H1 (cell line): ENCODE measurements around the gene RGP1. TPM values are rescaled to one million over a fixed set of nuclear protein-coding genes. Genes with fewer than 3 reads are reported as not detected.

Experiments
- CTCF ChIA-PET: fragments of 300-600 bp; sonication (Branson Sonifier 250); formaldehyde crosslinking; loops from one replicate; lab custom pipeline; 2021; ENCODE audit not compliant: partially characterized antibody; lab: Charles Lee
- POLR2A ChIA-PET: fragments of 300-600 bp; sonication (Branson Sonifier 250); formaldehyde crosslinking; loops from one replicate; lab custom pipeline; 2021; ENCODE audit warnings: inconsistent platforms; ENCODE audit not compliant: partially characterized antibody; lab: Charles Lee
- DNase-seq, 2 experiments: peaks; one replicate each; pipeline versions ENCODE4 v3.0.0 to v3.0.0-alpha.2; 2010 to 2022; ENCODE audit warnings: low spot score in 2 of 2, low read depth in 1 of 2, mixed read lengths in 1 of 2
- FAIRE-seq: peaks from 2 replicates; lab custom pipeline; 2011; peaks lifted over from hg19 to GRCh38; lab: Jason Lieb, UNC
- H2AFZ ChIP-seq: 2 replicates; pipeline ENCODE4 v1.8.1; 2012; ENCODE audit warnings: low read length, inconsistent platforms
- H2AK5ac ChIP-seq: 2 replicates; pipeline ENCODE4 v1.6.1; 2013; ENCODE audit warnings: low read depth, low read length
- H2BK120ac ChIP-seq: replicated peaks from 2 replicates; pipeline ENCODE3; 2013; ENCODE audit warnings: low read depth, low read length, inconsistent platforms
- H2BK12ac ChIP-seq: 2 replicates; pipeline ENCODE4 v1.6.1; 2013; ENCODE audit warnings: low read depth, low read length
- H2BK15ac ChIP-seq: 2 replicates; pipeline ENCODE4 v1.6.1; 2013; ENCODE audit warnings: low read length
- H2BK20ac ChIP-seq: 2 replicates; pipeline ENCODE4 v1.6.1; 2013; ENCODE audit warnings: low read length
- H2BK5ac ChIP-seq: 2 replicates; pipeline ENCODE4 v1.6.1; 2013; ENCODE audit warnings: low read depth, low read length
- H3K14ac ChIP-seq: 2 replicates; pipeline ENCODE4 v1.6.1; 2013; ENCODE audit warnings: inconsistent platforms; ENCODE audit not compliant: insufficient read length
- H3K18ac ChIP-seq: 2 replicates; pipeline ENCODE4 v1.6.1; 2013; ENCODE audit warnings: low read length; ENCODE audit errors: extremely low read depth
- H3K23ac ChIP-seq: 2 replicates; pipeline ENCODE4 v1.6.1; 2013; ENCODE audit warnings: inconsistent platforms; ENCODE audit not compliant: insufficient read length
- H3K23me2 ChIP-seq: 2 replicates; pipeline ENCODE4 v1.6.1; 2013; ENCODE audit warnings: low read depth, low read length
- H3K27ac ChIP-seq: 2 replicates; pipeline ENCODE4 v1.6.1; 2011; ENCODE audit warnings: low read depth, low read length, inconsistent platforms
- H3K27me3 ChIP-seq, 4 experiments: replicated peaks in 1 of 4; 1 replicate in 1 of 4; 2 replicates in 3 of 4; pipeline versions ENCODE4 v1.6.1 to v1.8.1; 2011 to 2013; ENCODE audit warnings: low read length in 3 of 4, mild to moderate bottlenecking in 3 of 4, inconsistent platforms in 2 of 4, mixed read lengths in 2 of 4, moderate library complexity in 1 of 4; ENCODE audit not compliant: control insufficient read depth in 3 of 4, insufficient read depth in 3 of 4; ENCODE audit errors: extremely low read depth in 1 of 4
- H3K36me3 ChIP-seq, 4 experiments: 2 replicates each; pipeline versions ENCODE4 v1.6.1 to v1.8.1; 2011 to 2013; ENCODE audit warnings: mild to moderate bottlenecking in 4 of 4, low read length in 3 of 4, moderate library complexity in 2 of 4, control low read depth in 1 of 4, inconsistent platforms in 1 of 4; ENCODE audit not compliant: insufficient read depth in 4 of 4, control insufficient read depth in 2 of 4
- H3K4ac ChIP-seq: replicated peaks from 2 replicates; pipeline ENCODE3; 2013; ENCODE audit warnings: low read length, low read depth, mixed read lengths, inconsistent platforms; ENCODE audit not compliant: insufficient read length
- H3K4me1 ChIP-seq, 4 experiments: replicated peaks in 1 of 4; 1 replicate in 1 of 4; 2 replicates in 3 of 4; pipeline versions ENCODE4 v1.6.1 to v1.8.1; 2011 to 2013; ENCODE audit warnings: low read length in 3 of 4, inconsistent platforms in 2 of 4, mixed read lengths in 1 of 4; ENCODE audit not compliant: insufficient read depth in 4 of 4, control insufficient read depth in 3 of 4
- H3K4me2 ChIP-seq, 2 experiments: 2 replicates each; pipeline versions ENCODE4 v1.6.1 to v1.8.1; 2011 to 2013; ENCODE audit warnings: low read depth in 2 of 2, low read length in 2 of 2, control low read depth in 1 of 2, inconsistent platforms in 1 of 2, mild to moderate bottlenecking in 1 of 2; ENCODE audit not compliant: insufficient read depth in 1 of 2
- H3K4me3 ChIP-seq, 4 experiments: fragments of 200-600, 300-600 bp in 1 of 4; sonication (generic), shearing (Covaris generic), sonication (Bioruptor Twin) in 1 of 4; 2 replicates each; pipeline versions ENCODE4 v1.5.1 to v1.8.1; 2011 to 2016; ENCODE audit warnings: low read length in 4 of 4, low read depth in 3 of 4, control low read depth in 2 of 4, inconsistent platforms in 2 of 4, mild to moderate bottlenecking in 2 of 4, mixed read lengths in 1 of 4, moderate library complexity in 1 of 4; ENCODE audit not compliant: insufficient read depth in 2 of 4; ENCODE audit errors: extremely low read depth in 1 of 4
- H3K56ac ChIP-seq: replicated peaks from 2 replicates; pipeline ENCODE3; 2013; ENCODE audit warnings: low read depth, mild to moderate bottlenecking, mixed read lengths, low read length, inconsistent platforms; ENCODE audit not compliant: insufficient read length
- H3K79me1 ChIP-seq: 2 replicates; pipeline ENCODE4 v1.6.1; 2013; ENCODE audit warnings: low read depth, low read length, control low read depth
- H3K79me2 ChIP-seq, 2 experiments: 2 replicates each; pipeline versions ENCODE4 v1.6.1 to v1.8.1; 2012 to 2013; ENCODE audit warnings: low read length in 2 of 2, mild to moderate bottlenecking in 2 of 2, inconsistent platforms in 1 of 2; ENCODE audit not compliant: insufficient read depth in 2 of 2, control insufficient read depth in 1 of 2
- H3K9ac ChIP-seq, 4 experiments: replicated peaks in 1 of 4; 1 replicate in 1 of 4; 2 replicates in 3 of 4; pipeline versions ENCODE4 v1.6.1 to v1.8.1; 2011 to 2013; ENCODE audit warnings: low read depth in 3 of 4, low read length in 3 of 4, control low read depth in 2 of 4, mild to moderate bottlenecking in 2 of 4, moderate library complexity in 2 of 4, inconsistent platforms in 1 of 4; ENCODE audit errors: extremely low read depth in 1 of 4
- H3K9me3 ChIP-seq, 2 experiments: 2 replicates each; pipeline versions ENCODE4 v1.6.1 to v1.8.1; 2012 to 2013; ENCODE audit warnings: mild to moderate bottlenecking in 2 of 2, moderate library complexity in 2 of 2, control low read depth in 1 of 2, inconsistent platforms in 1 of 2, low read depth in 1 of 2, low read length in 1 of 2, mixed read lengths in 1 of 2; ENCODE audit not compliant: insufficient read depth in 2 of 2
- H4K20me1 ChIP-seq, 2 experiments: replicated peaks in 1 of 2; 2 replicates each; pipeline versions ENCODE3 to v1.8.1; 2011 to 2013; ENCODE audit warnings: inconsistent platforms in 2 of 2, low read length in 2 of 2, mild to moderate bottlenecking in 1 of 2; ENCODE audit not compliant: insufficient read depth in 2 of 2, control insufficient read depth in 1 of 2
- H4K5ac ChIP-seq: 2 replicates; pipeline ENCODE4 v1.6.1; 2013; ENCODE audit warnings: low read length, low read depth, mixed read lengths, inconsistent platforms; ENCODE audit not compliant: insufficient read length
- H4K8ac ChIP-seq: 2 replicates; pipeline ENCODE4 v1.8.0; 2013; ENCODE audit warnings: mild to moderate bottlenecking, moderate library complexity, low read length, inconsistent platforms; ENCODE audit not compliant: insufficient read depth; ENCODE audit errors: extremely low read depth
- H4K91ac ChIP-seq: replicated peaks from 2 replicates; pipeline ENCODE3; 2013; ENCODE audit warnings: low read length, mixed read lengths, inconsistent platforms; ENCODE audit not compliant: insufficient read length
- E2F6 ChIP-seq: IDR thresholded peaks from 2 replicates; pipeline ENCODE4 v1.6.1; 2012; ENCODE audit warnings: inconsistent platforms
- EGR1 ChIP-seq: IDR thresholded peaks from 2 replicates; pipeline ENCODE4 v1.6.1; 2011; ENCODE audit warnings: low read depth, low read length, borderline replicate concordance
- HDAC6 ChIP-seq: IDR thresholded peaks from one replicate; pipeline ENCODE4 v1.7.1; 2012; ENCODE audit warnings: low read depth, mild to moderate bottlenecking, inconsistent platforms, low read length, moderate library complexity
- JUN ChIP-seq: IDR thresholded peaks from 2 replicates; pipeline ENCODE4 v1.6.1; 2011; ENCODE audit warnings: low read depth, mild to moderate bottlenecking, improper control_type of control experiment, low read length
- NRF1 ChIP-seq: IDR thresholded peaks from 2 replicates; pipeline ENCODE4 v1.6.1; 2011; ENCODE audit warnings: mild to moderate bottlenecking, low read depth, low read length, improper control_type of control experiment
- POLR2A ChIP-seq, 2 experiments: IDR thresholded peaks; 1 replicate in 1 of 2; 2 replicates in 1 of 2; pipeline ENCODE4 v1.6.1; 2011; ENCODE audit warnings: low read depth in 2 of 2, low read length in 2 of 2, mild to moderate bottlenecking in 2 of 2; ENCODE audit errors: control extremely low read depth in 1 of 2
- POU5F1 ChIP-seq: IDR thresholded peaks from 2 replicates; pipeline ENCODE4 v1.6.1; 2011; ENCODE audit warnings: low read depth, mild to moderate bottlenecking, low read length, moderate library complexity
- RFX5 ChIP-seq: IDR thresholded peaks from 2 replicates; pipeline ENCODE4 v1.6.1; 2011; ENCODE audit warnings: low read depth, low read length, improper control_type of control experiment, borderline replicate concordance
- RNF2 ChIP-seq: fragments of 200-900, 300-1000 bp; sonication (generic); IDR thresholded peaks from 2 replicates; pipeline ENCODE4 v1.7.1; 2016; ENCODE audit warnings: borderline replicate concordance, low read depth, mild to moderate bottlenecking, antibody characterized with exemption, low read length; ENCODE audit not compliant: poor library complexity, severe bottlenecking; ENCODE audit errors: missing control alignments
- RXRA ChIP-seq: IDR thresholded peaks from 2 replicates; pipeline ENCODE4 v1.6.1; 2011; ENCODE audit warnings: low read depth, mild to moderate bottlenecking, low read length, moderate library complexity; ENCODE audit not compliant: insufficient read depth
- SIX5 ChIP-seq: IDR thresholded peaks from 2 replicates; pipeline ENCODE4 v1.6.1; 2011; ENCODE audit warnings: mild to moderate bottlenecking, low read depth, low read length
- USF2 ChIP-seq: IDR thresholded peaks from 2 replicates; pipeline ENCODE4 v1.6.1; 2011; ENCODE audit warnings: low read length, improper control_type of control experiment
- WGBS, 2 experiments: shearing (Covaris generic) in 1 of 2; methylation state at CpG; one replicate each; pipeline versions ENCODE4 v1.1.6 to v1.1.7; 2013 to 2015; ENCODE audit warnings: low lambda C conversion rate in 2 of 2, mixed read lengths in 2 of 2, inconsistent platforms in 1 of 2, low coverage in 1 of 2, missing lambda C conversion rate in 1 of 2; ENCODE audit not compliant: insufficient replicate concordance in 2 of 2, insufficient coverage in 1 of 2, insufficient read length in 1 of 2; ENCODE audit errors: extremely low coverage in 1 of 2, missing lambda C conversion rate in 1 of 2; 5-methylcytosine and 5-hydroxymethylcytosine counted together
- polyA plus RNA-seq, 7 experiments: library from polyadenylated mRNA; depleted of rRNA in 3 of 7; stranded (reverse) in 5 of 7; unstranded in 2 of 7; fragments of >200 nt in 5 of 7; fragments of 200-250 nt in 2 of 7; gene quantifications; 1 replicate in 5 of 7; 2 replicates in 1 of 7; 4 replicates in 1 of 7; pipeline versions ENCODE4 v1.2.1 to v1.2.3, GENCODE V29; 2011 to 2013; ENCODE audit warnings: missing spikeins in 2 of 7, mixed read lengths in 2 of 7
- total RNA-seq: library from RNA; stranded (reverse); fragmentation: NEBNext Ultra II Directional; extraction: Animal tissue kit (Norgen Biotek cat#: 25700); gene quantifications from 2 replicates; pipeline ENCODE4 v1.2.1, GENCODE V29; 2021

RGP1 gene
- total and polyA plus RNA-seq, 2 of the 8 experiments (the other 6 are each of a cell fraction or from before 2014, with no cell fraction given): 11.8 to 22.7 TPM

DNA sequence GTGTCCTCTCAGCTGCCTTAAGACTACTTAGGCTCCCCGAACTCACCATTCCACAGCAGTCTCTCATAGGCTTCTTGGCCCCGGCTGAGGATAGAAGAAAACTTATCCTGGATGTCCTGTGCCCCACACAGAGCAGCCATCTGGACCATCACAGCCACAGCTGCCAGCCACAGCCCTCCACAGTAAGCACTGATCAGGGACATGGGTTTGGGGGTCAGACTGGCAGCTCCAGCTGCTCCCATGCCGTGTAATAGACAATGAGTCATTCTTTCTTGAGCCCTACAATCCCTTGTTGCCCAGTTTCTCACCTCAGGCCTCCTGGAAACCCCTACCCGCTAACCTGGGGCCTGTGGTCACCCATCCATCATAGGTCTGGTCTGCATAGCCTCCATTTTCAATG, 10.9 kb upstream of the RGP1 start:
- Histone ChIP-seq H3K79me2 (peaks cover 0 to 5% of the 10 kb centered on the region in 2 experiments; a peak in 1 of 4 replicates), H3K36me3 (peaks cover 34 to 74% (median 63%) of the 10 kb centered on the region in 4 experiments), H2BK20ac (no peak overlapping the region), H2BK5ac (no peak overlapping the region), H4K5ac (no peak overlapping the region), H2AK5ac (no peak overlapping the region), H3K9me3 (no peaks in the 10 kb centered on the region; a peak in 1 of 4 replicates), H3K56ac (no peak overlapping the region), H4K8ac (no peak overlapping the region), H3K4me1 (peaks cover 0 to 6% (median 3%) of the 10 kb centered on the region in 4 experiments; a peak in 4 of 7 replicates), H2BK15ac (no peak overlapping the region), H3K27ac (no peak overlapping the region), H3K18ac (no peak overlapping the region), H3K14ac (no peak overlapping the region), H4K20me1 (peaks cover 7 to 19% of the 10 kb centered on the region in 2 experiments), H2BK120ac (no peak overlapping the region), H3K4me3 (no peak overlapping the region), H3K79me1 (peaks cover 3% of the 10 kb centered on the region; the same call in 1 of the 2 replicates), H3K4me2 (no peak overlapping the region), H3K4ac (no peak overlapping the region), H2BK12ac (no peak overlapping the region), H3K23ac (no peak overlapping the region), H3K27me3 (no peaks in the 10 kb centered on the region), H3K9ac (no peak overlapping the region), H3K23me2 (no peaks in the 10 kb centered on the region; the same call in 1 of the 2 replicates), H4K91ac (no peak overlapping the region), H2AFZ (no peak overlapping the region)
- FAIRE-seq: no peak
- POLR2A ChIA-PET: interaction anchor here (1.0 to 4.8 kb wide), 5 partner anchors 10 to 48 kb away, joined by 3 to 35 read pairs (median 5); partner anchors contain the start of genes GBA2 and RGP1
- 85% methylated on average over 4 of the region's 4 CpGs; no CpG with 5 or more reads in 1 of the 2 experiments for WGBS, 2 experiments
- DNase-seq: no peak
- CTCF ChIA-PET: interaction anchor here (0.7 to 16.0 kb wide), 10 partner anchors 9 to 50 kb away, joined by 3 to 198 read pairs (median 6); partner anchors contain the start of genes CREB3, GBA2, MSMP and RGP1
- TF ChIP-seq JUN: no peak
- no peak for TF ChIP-seq E2F6
- no peak for TF ChIP-seq NRF1
- no peak for TF ChIP-seq HDAC6
- no peak for TF ChIP-seq RNF2
- no peak for TF ChIP-seq RXRA
- TF ChIP-seq USF2: no peak
- no peak for TF ChIP-seq EGR1
- no peak for TF ChIP-seq POU5F1
- no peak for TF ChIP-seq RFX5
- no peak for TF ChIP-seq POLR2A (IDR thresholded peaks at IDR 0.05; ENCODE audit: control extremely low read depth in 1 of 2, low read depth in 2 of 2, low read length in 2 of 2)
- no peak for TF ChIP-seq SIX5
